Measurements from ENCODE around the gene PARVG.

The PARVG gene

DNA sequence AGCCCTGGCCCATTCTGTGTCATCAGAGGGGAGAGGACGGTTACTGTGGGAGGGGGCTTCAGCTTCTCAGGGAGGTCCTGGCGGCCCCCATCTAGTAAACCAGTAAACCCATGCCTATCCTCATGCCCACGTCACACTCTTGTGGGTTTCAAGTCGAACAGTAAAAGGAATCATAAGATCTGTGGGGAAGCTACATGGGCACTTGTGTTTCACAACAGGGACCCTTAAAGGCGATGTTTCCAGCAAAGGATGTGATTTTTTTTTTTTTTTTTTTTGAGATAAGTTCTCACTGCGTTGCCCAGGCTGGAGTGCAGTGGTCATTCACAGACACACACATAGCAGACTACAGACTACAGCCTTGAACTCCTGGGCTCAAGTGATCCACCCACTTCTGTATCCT is 9.2 kb upstream of the PARVG start:
- DNase-seq, result peak in 1 of 2 donors; percentile 16
- Histone ChIP-seq H3K79me2 (ENCODE audit: control insufficient read depth, insufficient read depth, low read length, poor library complexity) (no peaks in the 10 kb centered on the region), H2AK5ac (ENCODE audit: low read length) (no peak overlapping the region), H3K27ac (ENCODE audit: low read depth, low read length) (no peak overlapping the region), H2BK12ac (ENCODE audit: low read length) (no peak overlapping the region), H3K9me3 (ENCODE audit: insufficient read depth, low read depth, low read length) (no peaks in the 10 kb centered on the region), H3K36me3 (ENCODE audit: control insufficient read depth in 1 of 2, insufficient read depth in 2 of 2, low read length in 2 of 2) (no peaks in the 10 kb centered on the region), H3K23ac (ENCODE audit: low read length) (no peak overlapping the region), H4K91ac (ENCODE audit: low read depth, low read length) (no peak overlapping the region), H3K14ac (ENCODE audit: low read length) (no peak overlapping the region), H2BK120ac (ENCODE audit: insufficient read depth, low read length, poor library complexity) (no peak overlapping the region), H3K4me3 (ENCODE audit: low read depth, low read length) (no peak overlapping the region), H3K9ac (ENCODE audit: low read length) (no peak overlapping the region), H2AFZ (ENCODE audit: insufficient read depth, low read length, poor library complexity) (no peak overlapping the region), H4K12ac (ENCODE audit: low read depth, low read length) (no peak overlapping the region), H3K4me2 (ENCODE audit: low read length) (no peak overlapping the region), H3K27me3 (ENCODE audit: insufficient read depth, low read length) (no peaks in the 10 kb centered on the region), H3K18ac (ENCODE audit: low read length) (no peak overlapping the region), H4K8ac (ENCODE audit: low read depth, low read length) (no peak overlapping the region), H3K4ac (ENCODE audit: low read depth, low read length) (no peak overlapping the region), H3K4me1 (ENCODE audit: control insufficient read depth in 1 of 2, insufficient read depth in 2 of 2, low read length in 2 of 2) (no peaks in the 10 kb centered on the region), H2BK5ac (ENCODE audit: low read depth, low read length, poor library complexity) (no peak overlapping the region), H3K79me1 (ENCODE audit: low read length) (no peaks in the 10 kb centered on the region)
- no CpG with 5 or more reads among the region's 6 CpGs for WGBS (ENCODE audit: extremely low coverage, insufficient coverage, insufficient read length)

GRCh38 chr22:44172370-44173108 is 8.2 kb upstream of the PARVG start:
- no peaks in the 10 kb centered on the region for H3K79me1 ChIP-seq (ENCODE audit: low read length)
- H3K36me3 ChIP-seq (ENCODE audit: control insufficient read depth in 1 of 2, insufficient read depth in 2 of 2, low read length in 2 of 2), result no peaks in the 10 kb centered on the region
- H2AFZ ChIP-seq (ENCODE audit: insufficient read depth, low read length, poor library complexity), result no peak overlapping the region
- H4K8ac ChIP-seq (ENCODE audit: low read depth, low read length), result no peak overlapping the region
- H3K4ac ChIP-seq (ENCODE audit: low read depth, low read length), result no peak overlapping the region
- H3K4me2 ChIP-seq (ENCODE audit: low read length), result no peak overlapping the region
- H3K9me3 ChIP-seq (ENCODE audit: insufficient read depth, low read depth, low read length), result no peaks in the 10 kb centered on the region
- no peak overlapping the region for H4K91ac ChIP-seq (ENCODE audit: low read depth, low read length)
- no peaks in the 10 kb centered on the region for H3K27me3 ChIP-seq (ENCODE audit: insufficient read depth, low read length)
- H3K9ac ChIP-seq (ENCODE audit: low read length), result no peak overlapping the region
- H2BK5ac ChIP-seq (ENCODE audit: low read depth, low read length, poor library complexity), result no peak overlapping the region
- no peak overlapping the region for H4K12ac ChIP-seq (ENCODE audit: low read depth, low read length)
- no peak overlapping the region for H2BK12ac ChIP-seq (ENCODE audit: low read length)
- H3K14ac ChIP-seq (ENCODE audit: low read length), result no peak overlapping the region
- no peaks in the 10 kb centered on the region for H3K4me1 ChIP-seq (ENCODE audit: control insufficient read depth in 1 of 2, insufficient read depth in 2 of 2, low read length in 2 of 2)
- H2AK5ac ChIP-seq (ENCODE audit: low read length), result no peak overlapping the region
- WGBS (ENCODE audit: extremely low coverage, insufficient coverage, insufficient read length), result no CpG with 5 or more reads among the region's 22 CpGs
- no peak overlapping the region for H3K23ac ChIP-seq (ENCODE audit: low read length)
- no peaks in the 10 kb centered on the region for H3K79me2 ChIP-seq (ENCODE audit: control insufficient read depth, insufficient read depth, low read length, poor library complexity)
- no peak overlapping the region for H3K27ac ChIP-seq (ENCODE audit: low read depth, low read length)
- no peak overlapping the region for H3K4me3 ChIP-seq (ENCODE audit: low read depth, low read length)
- peak; percentile 28 to 51 for DNase-seq
- no peak overlapping the region for H3K18ac ChIP-seq (ENCODE audit: low read length)
- H2BK120ac ChIP-seq (ENCODE audit: insufficient read depth, low read length, poor library complexity), result no peak overlapping the region

DNA sequence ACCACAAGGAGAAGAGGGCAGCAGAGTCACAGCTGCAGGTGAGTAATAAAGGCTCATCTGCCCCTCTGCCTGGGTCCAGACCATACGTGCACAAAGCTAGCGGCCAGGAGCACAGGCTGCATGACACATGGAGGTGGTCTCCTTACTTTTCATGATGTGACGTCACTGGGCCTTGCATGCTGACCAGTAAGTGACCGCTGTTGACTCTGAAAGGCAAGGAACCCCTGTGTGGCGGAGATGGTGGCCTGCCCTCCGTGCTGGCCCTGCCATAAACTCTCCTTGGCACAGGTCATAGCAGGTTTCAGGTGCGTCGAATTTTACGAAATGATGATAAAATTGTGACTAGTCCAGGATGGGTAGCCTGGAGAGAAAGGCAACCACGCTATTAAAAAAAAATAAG is 7.6 kb upstream of the PARVG start:
- H4K12ac ChIP-seq (ENCODE audit: low read depth, low read length), result no peak overlapping the region
- no peak overlapping the region for H4K91ac ChIP-seq (ENCODE audit: low read depth, low read length)
- H3K79me1 ChIP-seq (ENCODE audit: low read length), result no peaks in the 10 kb centered on the region
- H3K27me3 ChIP-seq (ENCODE audit: insufficient read depth, low read length), result no peaks in the 10 kb centered on the region
- no peak overlapping the region for H4K8ac ChIP-seq (ENCODE audit: low read depth, low read length)
- no peaks in the 10 kb centered on the region for H3K79me2 ChIP-seq (ENCODE audit: control insufficient read depth, insufficient read depth, low read length, poor library complexity)
- H3K27ac ChIP-seq (ENCODE audit: low read depth, low read length), result no peak overlapping the region
- H3K4me1 ChIP-seq (ENCODE audit: control insufficient read depth in 1 of 2, insufficient read depth in 2 of 2, low read length in 2 of 2), result no peaks in the 10 kb centered on the region
- H3K4ac ChIP-seq (ENCODE audit: low read depth, low read length), result no peak overlapping the region
- H3K18ac ChIP-seq (ENCODE audit: low read length), result no peak overlapping the region
- no peak overlapping the region for H3K23ac ChIP-seq (ENCODE audit: low read length)
- no peak overlapping the region for H2AFZ ChIP-seq (ENCODE audit: insufficient read depth, low read length, poor library complexity)
- no peak for DNase-seq
- no peaks in the 10 kb centered on the region for H3K36me3 ChIP-seq (ENCODE audit: control insufficient read depth in 1 of 2, insufficient read depth in 2 of 2, low read length in 2 of 2)
- no peak overlapping the region for H2BK5ac ChIP-seq (ENCODE audit: low read depth, low read length, poor library complexity)
- no peak overlapping the region for H3K4me2 ChIP-seq (ENCODE audit: low read length)
- no peak overlapping the region for H3K9ac ChIP-seq (ENCODE audit: low read length)
- H2BK120ac ChIP-seq (ENCODE audit: insufficient read depth, low read length, poor library complexity), result no peak overlapping the region
- no peak overlapping the region for H3K4me3 ChIP-seq (ENCODE audit: low read depth, low read length)
- H3K14ac ChIP-seq (ENCODE audit: low read length), result no peak overlapping the region
- no CpG with 5 or more reads among the region's 10 CpGs for WGBS (ENCODE audit: extremely low coverage, insufficient coverage, insufficient read length)
- no peak overlapping the region for H2AK5ac ChIP-seq (ENCODE audit: low read length)
- no peaks in the 10 kb centered on the region for H3K9me3 ChIP-seq (ENCODE audit: insufficient read depth, low read depth, low read length)
- no peak overlapping the region for H2BK12ac ChIP-seq (ENCODE audit: low read length)

DNA sequence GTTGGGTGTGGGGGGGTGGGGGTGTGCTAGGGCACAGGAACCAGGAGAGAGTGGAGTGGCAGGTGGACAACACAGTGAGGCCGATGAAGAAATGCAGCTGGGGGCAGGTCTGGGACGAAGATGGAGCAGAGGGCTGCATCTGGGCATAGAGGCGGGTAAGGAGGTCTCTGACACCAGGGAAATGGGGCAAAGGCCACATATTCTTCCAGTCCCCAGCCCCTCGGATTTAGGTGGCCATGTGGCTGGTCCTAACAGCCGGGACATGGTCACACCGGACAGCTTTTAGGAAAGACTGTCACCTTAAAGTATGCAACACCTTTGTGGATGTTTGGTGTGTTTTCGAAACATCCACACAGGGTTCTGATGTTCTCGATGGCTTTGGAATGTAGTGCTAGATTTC is 5.0 kb upstream of the PARVG start:
- no peak overlapping the region for H3K14ac ChIP-seq (ENCODE audit: low read length)
- H3K27me3 ChIP-seq (ENCODE audit: insufficient read depth, low read length), result no peaks in the 10 kb centered on the region
- no peaks in the 10 kb centered on the region for H3K9me3 ChIP-seq (ENCODE audit: insufficient read depth, low read depth, low read length)
- no peaks in the 10 kb centered on the region for H3K79me1 ChIP-seq (ENCODE audit: low read length)
- no peaks in the 10 kb centered on the region for H3K79me2 ChIP-seq (ENCODE audit: control insufficient read depth, insufficient read depth, low read length, poor library complexity)
- H3K4me3 ChIP-seq (ENCODE audit: low read depth, low read length), result no peak overlapping the region
- no peaks in the 10 kb centered on the region for H3K4me1 ChIP-seq (ENCODE audit: control insufficient read depth in 1 of 2, insufficient read depth in 2 of 2, low read length in 2 of 2)
- no CpG with 5 or more reads among the region's 8 CpGs for WGBS (ENCODE audit: extremely low coverage, insufficient coverage, insufficient read length)
- no peak overlapping the region for H2BK5ac ChIP-seq (ENCODE audit: low read depth, low read length, poor library complexity)
- H2BK120ac ChIP-seq (ENCODE audit: insufficient read depth, low read length, poor library complexity), result no peak overlapping the region
- no peaks in the 10 kb centered on the region for H3K36me3 ChIP-seq (ENCODE audit: control insufficient read depth in 1 of 2, insufficient read depth in 2 of 2, low read length in 2 of 2)
- H2BK12ac ChIP-seq (ENCODE audit: low read length), result no peak overlapping the region
- no peak overlapping the region for H3K4me2 ChIP-seq (ENCODE audit: low read length)
- no peak overlapping the region for H3K18ac ChIP-seq (ENCODE audit: low read length)
- no peak overlapping the region for H3K9ac ChIP-seq (ENCODE audit: low read length)
- no peak overlapping the region for H3K4ac ChIP-seq (ENCODE audit: low read depth, low read length)
- no peak overlapping the region for H4K8ac ChIP-seq (ENCODE audit: low read depth, low read length)
- H2AFZ ChIP-seq (ENCODE audit: insufficient read depth, low read length, poor library complexity), result no peak overlapping the region
- H3K27ac ChIP-seq (ENCODE audit: low read depth, low read length), result no peak overlapping the region
- H2AK5ac ChIP-seq (ENCODE audit: low read length), result no peak overlapping the region
- H3K23ac ChIP-seq (ENCODE audit: low read length), result no peak overlapping the region
- DNase-seq, result no peak
- H4K91ac ChIP-seq (ENCODE audit: low read depth, low read length), result no peak overlapping the region
- H4K12ac ChIP-seq (ENCODE audit: low read depth, low read length), result no peak overlapping the region

Measured in trophoblast cell (in vitro differentiated cells and primary cell).